ENCODE measurements around the gene GPBP1. TPM values are rescaled to one million over a fixed set of nuclear protein-coding genes. Genes with fewer than 3 reads are reported as not detected.

Gene GPBP1
- total RNA-seq, 2 donors from 2014 or later = 46.5 to 73.8 TPM

- TF ChIP-seq CTCF (IDR thresholded peaks at IDR 0.05) = no peak
- Histone ChIP-seq H3K9ac (ENCODE audit: low read depth in 2 of 2, low read length in 2 of 2) (no peak overlapping the region), H3K4me3 (no peak overlapping the region), H3K9me3 (no peaks in the 10 kb centered on the region), H3K27ac (no peak overlapping the region), H3K27me3 (no peaks in the 10 kb centered on the region), H3K4me1 (peaks cover 4% of the 10 kb centered on the region), H3K36me3 (peaks cover 14% of the 10 kb centered on the region)
- no peak for DNase-seq
- intact Hi-C loops (cut with DNase I) = no loop called here
Observed at GRCh38 chr5:57247765-57248164, 73.9 kb downstream of the GPBP1 start.

GRCh38 chr5:57249265-57249874 is 75.5 kb downstream of the GPBP1 start:
- Histone ChIP-seq H3K4me3 (no peak overlapping the region), H3K9me3 (no peaks in the 10 kb centered on the region), H3K4me1 (no peaks in the 10 kb centered on the region), H3K27me3 (no peaks in the 10 kb centered on the region), H3K27ac (no peak overlapping the region), H3K9ac (ENCODE audit: low read depth in 2 of 2, low read length in 2 of 2) (no peak overlapping the region), H3K36me3 (peaks cover 14% of the 10 kb centered on the region)
- intact Hi-C loops (cut with DNase I) = no loop called here
- DNase-seq = no peak
- TF ChIP-seq CTCF (IDR thresholded peaks at IDR 0.05) = no peak

- Histone ChIP-seq H3K27me3 (no peaks in the 10 kb centered on the region), H3K9ac (ENCODE audit: low read depth in 2 of 2, low read length in 2 of 2) (no peak overlapping the region), H3K4me1 (no peaks in the 10 kb centered on the region), H3K9me3 (no peaks in the 10 kb centered on the region), H3K27ac (no peak overlapping the region), H3K4me3 (no peak overlapping the region), H3K36me3 (no peaks in the 10 kb centered on the region)
- no peak for TF ChIP-seq CTCF (IDR thresholded peaks at IDR 0.05)
- intact Hi-C loops (cut with DNase I) = no loop called here
- no peak for DNase-seq
Observed at GRCh38 chr5:57258052-57258451, 84.2 kb downstream of the GPBP1 start.

GRCh38 chr5:57258943-57259342 is 85.1 kb downstream of the GPBP1 start:
- DNase-seq = no peak
- no peaks in the 10 kb centered on the region for H3K27me3 ChIP-seq
- H3K4me3 ChIP-seq = no peak overlapping the region
- H3K9me3 ChIP-seq = no peaks in the 10 kb centered on the region
- H3K9ac ChIP-seq (ENCODE audit: low read depth in 2 of 2, low read length in 2 of 2) = no peak overlapping the region
- intact Hi-C loops (cut with DNase I) = no loop called here
- H3K27ac ChIP-seq = no peak overlapping the region
- TF ChIP-seq CTCF (IDR thresholded peaks at IDR 0.05) = no peak
- no peaks in the 10 kb centered on the region for H3K36me3 ChIP-seq
- H3K4me1 ChIP-seq = no peaks in the 10 kb centered on the region

GRCh38 chr5:57259704-57260103 is 85.8 kb downstream of the GPBP1 start:
- Histone ChIP-seq H3K27ac (no peak overlapping the region), H3K36me3 (no peaks in the 10 kb centered on the region), H3K27me3 (no peaks in the 10 kb centered on the region), H3K4me3 (no peak overlapping the region), H3K4me1 (no peaks in the 10 kb centered on the region), H3K9ac (ENCODE audit: low read depth in 2 of 2, low read length in 2 of 2) (no peak overlapping the region), H3K9me3 (no peaks in the 10 kb centered on the region)
- no peak for DNase-seq
- TF ChIP-seq CTCF (IDR thresholded peaks at IDR 0.05) = no peak
- intact Hi-C loops (cut with DNase I) = no loop called here
